GM18526 (cell line): ENCODE data around the gene SDHD.

ENCODE experiments used
- POLR2A ChIP-seq: IDR thresholded peaks from 3 replicates; pipeline ENCODE4 v1.6.1; 2011; ENCODE audit not compliant: insufficient read length; ENCODE audit errors: extremely low read depth

SDHD gene

DNA sequence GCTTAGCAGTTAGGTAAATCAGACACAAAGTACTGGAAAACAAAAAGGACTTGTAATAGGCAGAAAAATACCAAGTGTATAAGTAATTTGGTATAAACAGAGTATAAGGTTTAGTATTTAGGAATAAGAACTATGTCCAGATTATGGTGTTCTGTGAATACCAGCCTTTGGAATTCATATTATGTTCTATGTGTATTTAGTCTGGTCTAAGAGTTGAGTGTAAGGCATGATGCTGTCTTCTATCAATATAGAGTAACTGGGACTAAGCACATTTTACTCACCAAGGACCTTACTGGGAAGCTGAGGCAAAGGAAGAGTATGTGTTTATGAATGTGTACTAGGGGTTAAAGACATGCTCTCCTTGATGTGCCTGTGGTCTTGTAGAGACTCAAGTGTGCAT, 9.5 kb downstream of the SDHD start:
- TF ChIP-seq POLR2A = no peak

GRCh38 chr11:112097734-112098528, 11.3 kb downstream of the SDHD start:
- no peak for TF ChIP-seq POLR2A

- no peak for TF ChIP-seq POLR2A
Observed at GRCh38 chr11:112100462-112100861, 13.8 kb downstream of the SDHD start.

DNA sequence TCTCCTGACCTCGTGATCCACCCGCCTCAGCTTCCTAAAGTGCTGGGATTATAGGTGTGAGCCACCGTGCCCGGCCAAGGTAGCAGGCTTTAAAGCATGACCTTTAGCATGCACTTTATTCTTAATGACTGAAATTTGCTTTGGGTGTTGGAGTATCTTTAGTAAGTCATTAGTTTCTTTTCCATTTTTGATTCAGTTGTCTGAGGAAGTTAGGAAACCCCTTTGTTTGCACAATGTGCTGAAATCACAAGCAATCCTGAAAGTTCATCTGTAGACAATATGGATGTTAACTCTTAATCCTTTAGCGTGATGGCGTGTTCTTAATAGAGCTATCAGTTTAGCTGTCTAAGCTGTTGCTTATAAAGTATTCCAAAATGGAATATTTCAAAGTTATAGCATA, 16.8 kb downstream of the SDHD start:
- no peak for TF ChIP-seq POLR2A

- no peak for TF ChIP-seq POLR2A
Observed at GRCh38 chr11:112106070-112106469, 19.4 kb downstream of the SDHD start.

DNA sequence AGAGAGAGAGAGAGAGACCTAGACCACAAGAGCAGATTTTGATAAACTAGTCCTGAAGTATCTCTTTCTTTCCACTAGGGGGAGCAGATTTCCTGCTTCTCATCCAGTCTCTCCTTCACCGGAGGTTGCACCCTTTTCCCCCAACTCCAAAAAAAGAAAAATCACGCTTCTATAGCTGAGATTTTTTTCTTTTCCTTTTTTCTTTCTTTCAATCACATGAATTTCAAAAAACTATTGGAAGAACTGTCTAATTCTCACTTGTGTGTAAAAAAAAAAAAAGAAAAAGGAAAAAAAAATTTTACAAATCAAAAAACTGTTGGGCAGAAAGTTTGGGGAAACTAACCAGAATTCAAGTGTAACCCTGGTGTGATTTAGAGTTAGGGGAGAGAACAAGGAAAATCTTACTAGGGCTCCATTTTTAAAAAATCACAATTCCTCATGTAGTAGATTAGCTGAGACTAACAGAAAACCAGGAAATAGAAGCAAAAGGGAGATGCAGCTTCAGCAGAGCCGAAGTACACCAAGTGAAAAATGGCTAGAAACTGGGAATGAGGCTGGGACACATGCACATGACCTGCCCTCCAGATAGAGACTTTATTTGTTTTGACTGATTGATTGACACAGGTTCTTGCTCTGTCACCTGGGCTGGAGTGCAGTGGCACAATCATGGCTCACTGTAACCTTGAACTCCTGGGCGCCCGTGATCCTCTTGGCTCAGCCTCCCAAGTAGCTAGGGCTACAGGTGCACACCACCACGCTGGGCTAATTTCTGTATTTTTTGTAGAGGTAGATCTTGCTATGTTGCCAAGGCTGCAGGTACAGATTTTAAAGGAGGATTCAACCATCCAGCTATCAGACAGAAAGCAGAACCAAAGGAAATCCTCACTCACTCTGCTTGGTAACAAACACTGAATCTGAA, 27.1 kb downstream of the SDHD start:
- TF ChIP-seq POLR2A = no peak

GRCh38 chr11:112114460-112114859, 27.8 kb downstream of the SDHD start:
- no peak for TF ChIP-seq POLR2A

- no peak for TF ChIP-seq POLR2A
Observed at GRCh38 chr11:112115386-112115785, 28.7 kb downstream of the SDHD start.

DNA sequence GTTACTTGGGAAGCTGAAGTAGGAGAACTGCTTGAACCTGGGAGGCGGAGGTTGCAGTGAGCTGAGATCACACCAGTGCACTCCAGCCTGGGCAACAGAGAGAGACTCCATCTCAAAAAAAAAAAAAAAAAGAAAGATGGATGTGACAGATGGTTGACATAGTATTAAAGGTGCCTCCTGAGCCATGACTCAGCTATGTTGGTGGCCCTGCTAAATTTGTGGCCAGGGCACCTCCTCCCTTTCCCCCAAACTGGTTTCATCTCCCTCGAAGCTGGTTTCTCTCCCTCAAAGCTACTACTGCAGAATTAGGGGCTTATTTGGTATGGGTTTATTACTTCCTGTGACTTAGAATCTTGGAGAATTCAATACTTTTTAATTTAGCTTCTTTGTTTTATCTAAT, 31.5 kb downstream of the SDHD start:
- no peak for TF ChIP-seq POLR2A

- no peak for TF ChIP-seq POLR2A
Observed at GRCh38 chr11:112121981-112122615, 35.4 kb downstream of the SDHD start.

- no peak for TF ChIP-seq POLR2A
Observed at GRCh38 chr11:112123129-112123528, 36.5 kb downstream of the SDHD start.

DNA sequence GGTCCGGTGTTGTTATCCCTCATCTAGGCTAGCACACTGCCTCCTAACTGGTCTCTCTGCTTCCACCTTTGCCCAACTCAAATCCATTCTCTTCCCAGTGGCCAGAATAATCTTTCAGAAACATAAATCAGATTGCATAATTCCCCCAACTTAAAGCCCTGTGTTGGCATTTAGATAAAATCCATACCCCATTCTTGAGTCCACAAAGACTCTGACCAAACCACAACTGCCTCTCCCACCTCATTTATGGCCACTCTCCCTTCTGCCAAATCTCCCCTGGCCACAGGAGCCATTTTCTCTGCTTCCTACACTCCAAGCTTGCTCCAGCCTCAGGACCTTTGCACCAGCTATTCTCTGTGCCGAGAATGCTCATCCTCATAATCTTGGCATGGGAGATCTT, 40.4 kb downstream of the SDHD start:
- TF ChIP-seq POLR2A = no peak

DNA sequence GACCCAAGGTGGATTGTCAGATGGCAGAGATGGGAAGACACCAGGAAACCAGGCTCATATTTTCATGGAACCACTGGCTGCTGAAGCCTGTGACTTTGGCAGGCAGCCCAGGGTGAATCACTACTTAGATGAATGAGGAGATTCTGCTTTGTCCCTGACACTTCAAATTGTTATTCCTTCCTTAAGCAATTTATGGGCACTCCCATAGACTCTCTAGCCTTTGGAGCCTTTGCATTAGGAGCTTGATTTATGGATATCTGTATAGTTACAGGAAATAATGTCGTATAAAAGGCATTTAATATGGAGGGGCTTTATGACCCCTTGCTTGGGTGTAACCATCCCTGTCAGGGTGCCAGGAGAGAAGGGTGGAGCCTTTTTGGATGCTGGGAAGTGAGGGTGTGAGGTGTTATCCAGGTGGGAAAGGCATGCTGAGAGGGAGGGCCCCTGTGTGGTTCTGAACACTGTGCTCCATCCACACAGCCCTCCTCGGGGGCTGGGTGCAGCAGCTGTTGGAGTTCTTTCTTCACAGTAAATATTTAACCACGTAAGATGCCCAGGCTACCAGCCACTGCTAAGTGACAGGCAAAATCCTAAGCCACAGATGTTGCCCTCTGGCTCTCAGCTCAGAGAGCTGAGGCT, 41.9 kb downstream of the SDHD start:
- no peak for TF ChIP-seq POLR2A

GRCh38 chr11:112129656-112130055, 43.0 kb downstream of the SDHD start:
- no peak for TF ChIP-seq POLR2A

DNA sequence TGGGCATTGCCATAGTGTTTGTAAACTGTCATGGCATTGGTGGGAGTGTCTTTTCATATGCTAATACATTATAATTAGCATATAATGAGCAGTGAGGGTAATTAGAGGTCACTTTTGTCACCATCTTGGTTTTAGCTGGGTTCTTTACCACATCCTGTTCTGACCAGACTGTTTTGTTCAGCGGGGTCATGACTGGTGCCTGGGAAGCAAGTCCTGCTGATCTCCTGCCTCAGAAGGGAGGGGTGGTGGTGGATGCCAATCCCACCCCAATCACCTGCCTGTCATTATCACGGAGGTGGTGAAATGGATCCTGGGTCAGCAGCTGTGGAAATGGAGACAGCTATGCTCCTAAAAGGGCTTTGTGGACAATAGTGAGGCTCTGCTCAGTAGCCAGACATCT, 46.1 kb downstream of the SDHD start:
- TF ChIP-seq POLR2A = no peak
